Mesothelial cell of epicardium (in vitro differentiated cells): ENCODE results near the gene ULK4. TPM values are rescaled to one million over a fixed set of nuclear protein-coding genes. Genes with fewer than 3 reads are reported as not detected.

Experiments
- DNase-seq, 2 experiments: peaks; one replicate each; pipeline ENCODE4 v3.0.0; 2021; ENCODE audit warnings: low spot score in 2 of 2; ENCODE audit not compliant: unreplicated experiment in 2 of 2
- H3K27ac Mint-ChIP-seq: 2 replicates; pipeline ENCODE4 v1.8.0; 2021; ENCODE audit warnings: mixed read lengths
- H3K27me3 Mint-ChIP-seq: 2 replicates; pipeline ENCODE4 v1.8.0; 2021; ENCODE audit warnings: low read depth, mixed read lengths
- H3K36me3 Mint-ChIP-seq: 2 replicates; pipeline ENCODE4 v1.8.0; 2021; ENCODE audit warnings: mixed read lengths
- H3K4me1 Mint-ChIP-seq: 2 replicates; pipeline ENCODE4 v1.8.0; 2021; ENCODE audit warnings: mixed read lengths
- H3K4me3 Mint-ChIP-seq: 2 replicates; pipeline ENCODE4 v1.8.0; 2021; ENCODE audit warnings: mild to moderate bottlenecking, moderate library complexity, mixed read lengths
- H3K9me3 Mint-ChIP-seq: 2 replicates; pipeline ENCODE4 v1.8.0; 2021; ENCODE audit warnings: mixed read lengths
- total RNA-seq: library from RNA; stranded (reverse); gene quantifications from 3 replicates; pipeline ENCODE4 v1.2.1, GENCODE V29; 2021
- TF ChIP-seq, protein P1 (sequence below): fragments of 200-600 bp; sonication (generic); IDR thresholded peaks from one replicate; pipeline ENCODE4 v1.5.0; 2021; ENCODE audit warnings: antibody characterized with exemption; ENCODE audit not compliant: unreplicated experiment

Gene ULK4
- total RNA-seq, 1 donor from 2014 or later: 10.7 TPM

DNA sequence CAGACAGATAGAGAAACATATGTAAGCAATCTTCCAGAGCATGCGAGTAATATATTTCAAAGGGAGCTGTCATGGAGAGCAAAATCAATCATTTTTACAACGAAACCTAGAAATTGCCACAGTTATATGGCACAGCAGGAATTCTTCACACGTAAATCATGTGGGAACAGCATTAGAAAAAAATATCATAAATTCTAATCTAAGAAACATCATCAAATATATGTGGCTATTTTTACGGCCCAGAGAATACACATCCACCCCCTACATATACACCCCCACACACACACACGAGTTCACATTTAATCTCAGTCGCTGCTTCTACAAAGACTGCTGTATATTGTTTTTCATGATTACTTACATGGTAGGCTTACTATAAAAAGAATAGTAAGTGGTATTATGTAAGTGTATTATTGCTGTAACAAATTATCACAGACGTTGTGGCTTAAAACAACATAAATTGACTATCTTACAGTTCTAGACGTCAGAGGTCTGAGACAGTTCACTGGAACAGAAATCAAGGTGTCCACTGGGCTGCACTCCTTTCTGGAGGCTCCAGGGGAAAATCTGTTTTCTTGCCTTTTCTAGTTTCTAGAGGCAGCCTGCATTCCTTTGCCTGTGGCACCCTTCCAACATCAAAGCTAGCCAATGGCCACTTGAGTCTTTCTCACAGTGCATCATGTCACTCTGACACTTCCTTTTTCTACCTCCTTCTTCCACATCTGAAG, 363.3 kb downstream of the ULK4 start:
- H3K36me3 Mint-ChIP-seq: no peaks in the 10 kb centered on the region
- no peak overlapping the region for H3K4me3 Mint-ChIP-seq
- TF ChIP-seq, protein P1, sequence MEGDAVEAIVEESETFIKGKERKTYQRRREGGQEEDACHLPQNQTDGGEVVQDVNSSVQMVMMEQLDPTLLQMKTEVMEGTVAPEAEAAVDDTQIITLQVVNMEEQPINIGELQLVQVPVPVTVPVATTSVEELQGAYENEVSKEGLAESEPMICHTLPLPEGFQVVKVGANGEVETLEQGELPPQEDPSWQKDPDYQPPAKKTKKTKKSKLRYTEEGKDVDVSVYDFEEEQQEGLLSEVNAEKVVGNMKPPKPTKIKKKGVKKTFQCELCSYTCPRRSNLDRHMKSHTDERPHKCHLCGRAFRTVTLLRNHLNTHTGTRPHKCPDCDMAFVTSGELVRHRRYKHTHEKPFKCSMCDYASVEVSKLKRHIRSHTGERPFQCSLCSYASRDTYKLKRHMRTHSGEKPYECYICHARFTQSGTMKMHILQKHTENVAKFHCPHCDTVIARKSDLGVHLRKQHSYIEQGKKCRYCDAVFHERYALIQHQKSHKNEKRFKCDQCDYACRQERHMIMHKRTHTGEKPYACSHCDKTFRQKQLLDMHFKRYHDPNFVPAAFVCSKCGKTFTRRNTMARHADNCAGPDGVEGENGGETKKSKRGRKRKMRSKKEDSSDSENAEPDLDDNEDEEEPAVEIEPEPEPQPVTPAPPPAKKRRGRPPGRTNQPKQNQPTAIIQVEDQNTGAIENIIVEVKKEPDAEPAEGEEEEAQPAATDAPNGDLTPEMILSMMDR: no peak
- peaks cover 14% of the 10 kb centered on the region for H3K4me1 Mint-ChIP-seq
- no peak for DNase-seq
- peaks cover 3% of the 10 kb centered on the region for H3K27me3 Mint-ChIP-seq
- peak overlapping the region; percentile 24 for H3K27ac Mint-ChIP-seq
- no peaks in the 10 kb centered on the region for H3K9me3 Mint-ChIP-seq

DNA sequence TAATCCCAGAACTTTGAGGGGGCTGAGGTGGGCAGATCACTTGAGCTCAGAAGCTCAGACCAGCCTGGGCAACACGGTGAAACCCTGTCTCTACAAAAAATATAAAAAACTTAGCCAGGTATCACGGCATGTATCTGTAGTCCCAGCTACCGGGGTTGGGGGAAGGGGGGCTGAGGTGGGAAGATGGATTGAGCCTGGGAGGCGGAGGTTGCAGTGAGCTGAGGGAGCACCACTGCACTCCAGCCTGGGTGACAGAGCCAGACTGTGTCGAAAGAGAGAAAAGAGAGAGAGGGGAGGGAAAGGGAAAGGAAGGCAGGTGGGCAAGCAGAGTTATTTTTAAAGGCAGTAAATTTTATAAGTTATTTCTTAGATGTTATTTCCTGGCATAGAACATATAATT, 368.1 kb downstream of the ULK4 start:
- TF ChIP-seq, protein P1: no peak
- H3K27ac Mint-ChIP-seq: no peak overlapping the region

GRCh38 chr3:41592753-41593510, 369.0 kb downstream of the ULK4 start:
- DNase-seq: no peak

More for the DNA sequence above, 368.1 kb downstream of the ULK4 start:
- no peaks in the 10 kb centered on the region for H3K36me3 Mint-ChIP-seq
- no peak for DNase-seq
- H3K9me3 Mint-ChIP-seq: no peaks in the 10 kb centered on the region
- no peak overlapping the region for H3K4me3 Mint-ChIP-seq
- H3K4me1 Mint-ChIP-seq: peaks cover 12% of the 10 kb centered on the region
- H3K27me3 Mint-ChIP-seq: peaks cover 3% of the 10 kb centered on the region

GRCh38 chr3:41583014-41583413, 378.9 kb downstream of the ULK4 start:
- Mint-ChIP-seq H3K27me3 (no peaks in the 10 kb centered on the region), H3K4me1 (no peaks in the 10 kb centered on the region), H3K9me3 (no peaks in the 10 kb centered on the region), H3K27ac (no peak overlapping the region), H3K4me3 (no peak overlapping the region), H3K36me3 (no peaks in the 10 kb centered on the region)
- DNase-seq: no peak
- TF ChIP-seq, protein P1: no peak

More at GRCh38 chr3:41592753-41593510, 369.0 kb downstream of the ULK4 start:
- H3K27ac Mint-ChIP-seq: no peak overlapping the region
- H3K9me3 Mint-ChIP-seq: no peaks in the 10 kb centered on the region
- TF ChIP-seq, protein P1: no peak
- no peaks in the 10 kb centered on the region for H3K36me3 Mint-ChIP-seq
- H3K4me3 Mint-ChIP-seq: no peak overlapping the region
- peaks cover 5% of the 10 kb centered on the region for H3K4me1 Mint-ChIP-seq
- H3K27me3 Mint-ChIP-seq: peaks cover 3% of the 10 kb centered on the region

GRCh38 chr3:41581700-41582099, 380.2 kb downstream of the ULK4 start:
- Mint-ChIP-seq H3K4me1 (no peaks in the 10 kb centered on the region), H3K36me3 (no peaks in the 10 kb centered on the region), H3K27ac (no peak overlapping the region), H3K4me3 (no peak overlapping the region), H3K27me3 (no peaks in the 10 kb centered on the region), H3K9me3 (no peaks in the 10 kb centered on the region)
- TF ChIP-seq, protein P1: no peak
- DNase-seq: no peak
